Body of pancreas (tissue), 4 donors: ENCODE measurements around the gene NUP62.

ENCODE experiments used
- POLR2A ChIP-seq, 3 donors: fragments of 450-650 bp; IDR thresholded peaks; one replicate each; pipeline ENCODE4 v1.6.1; 2016; ENCODE audit warnings: antibody characterized with exemption in 3 of 3, mild to moderate bottlenecking in 2 of 3
- TF ChIP-seq, protein P1 (sequence below), 7 experiments: fragments of 450-650 bp in 4 of 7; fragments of 200-600 bp in 3 of 7; sonication (generic) in 3 of 7; IDR thresholded peaks; one replicate each; pipeline ENCODE4 v1.5.1; 2016 to 2019; ENCODE audit warnings: antibody characterized with exemption in 7 of 7

- no peak for TF ChIP-seq POLR2A (IDR thresholded peaks at IDR 0.05)
- TF ChIP-seq, protein P1, sequence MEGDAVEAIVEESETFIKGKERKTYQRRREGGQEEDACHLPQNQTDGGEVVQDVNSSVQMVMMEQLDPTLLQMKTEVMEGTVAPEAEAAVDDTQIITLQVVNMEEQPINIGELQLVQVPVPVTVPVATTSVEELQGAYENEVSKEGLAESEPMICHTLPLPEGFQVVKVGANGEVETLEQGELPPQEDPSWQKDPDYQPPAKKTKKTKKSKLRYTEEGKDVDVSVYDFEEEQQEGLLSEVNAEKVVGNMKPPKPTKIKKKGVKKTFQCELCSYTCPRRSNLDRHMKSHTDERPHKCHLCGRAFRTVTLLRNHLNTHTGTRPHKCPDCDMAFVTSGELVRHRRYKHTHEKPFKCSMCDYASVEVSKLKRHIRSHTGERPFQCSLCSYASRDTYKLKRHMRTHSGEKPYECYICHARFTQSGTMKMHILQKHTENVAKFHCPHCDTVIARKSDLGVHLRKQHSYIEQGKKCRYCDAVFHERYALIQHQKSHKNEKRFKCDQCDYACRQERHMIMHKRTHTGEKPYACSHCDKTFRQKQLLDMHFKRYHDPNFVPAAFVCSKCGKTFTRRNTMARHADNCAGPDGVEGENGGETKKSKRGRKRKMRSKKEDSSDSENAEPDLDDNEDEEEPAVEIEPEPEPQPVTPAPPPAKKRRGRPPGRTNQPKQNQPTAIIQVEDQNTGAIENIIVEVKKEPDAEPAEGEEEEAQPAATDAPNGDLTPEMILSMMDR (IDR thresholded peaks at IDR 0.05), result no peak
These were observed 65.4 kb downstream of the NUP62 start for GRCh38 chr19:49863935-49864320.
